ENCODE results near the gene CFAP20DC. TPM values are rescaled to one million over a fixed set of nuclear protein-coding genes. Genes with fewer than 3 reads are reported as not detected.
"Not testable (repeated sequence)": the region's sequence is repeated elsewhere in the genome, so short reads cannot be mapped to it uniquely, and the experiment has no call there.

The CFAP20DC gene
- total and polyA plus RNA-seq, 12 donors = 0.13 to 0.25 (median 0.14) TPM; not detected in 8

- intact Hi-C loops (cut with DNase I) = no loop called here
- Histone ChIP-seq H3K9me3 (no peaks in the 10 kb centered on the region), H3K4me3 (no peak overlapping the region), H3K27ac (no peak overlapping the region), H3K27me3 (no peaks in the 10 kb centered on the region), H3K4me1 (no peaks in the 10 kb centered on the region), H3K36me3 (no peaks in the 10 kb centered on the region)
- WGBS, 2 donors = 62 to 65% methylated on average over 3 of the region's 3 CpGs
- ATAC-seq (no peak), DNase-seq (no peak)
- TF ChIP-seq CTCF (IDR thresholded peaks at IDR 0.05) = no peak
Observed at GRCh38 chr3:58708116-58708791, 341.6 kb downstream of the CFAP20DC start.

GRCh38 chr3:58707390-58707930 lies 342.4 kb downstream of the CFAP20DC start:
- Histone ChIP-seq H3K9me3 (no peaks in the 10 kb centered on the region), H3K27ac (no peak overlapping the region), H3K4me3 (no peak overlapping the region), H3K27me3 (no peaks in the 10 kb centered on the region), H3K36me3 (no peaks in the 10 kb centered on the region), H3K4me1 (no peaks in the 10 kb centered on the region)
- WGBS, 2 donors = 86 to 93% methylated on average over 3 of the region's 3 CpGs
- TF ChIP-seq CTCF (IDR thresholded peaks at IDR 0.05) = no peak
- intact Hi-C loops (cut with DNase I) = no loop called here
- no peak for DNase-seq
- no peak for ATAC-seq

- 87 to 89% methylated on average over 2 of the region's 2 CpGs for WGBS, 2 donors
- ATAC-seq = no peak
- Histone ChIP-seq H3K27me3 (no peaks in the 10 kb centered on the region), H3K27ac (no peak overlapping the region), H3K4me3 (no peak overlapping the region), H3K9me3 (no peaks in the 10 kb centered on the region), H3K4me1 (no peaks in the 10 kb centered on the region), H3K36me3 (no peaks in the 10 kb centered on the region)
- no peak for DNase-seq
- no peak for TF ChIP-seq CTCF (IDR thresholded peaks at IDR 0.05)
- intact Hi-C loops (cut with DNase I) = no loop called here
Observed at GRCh38 chr3:58706395-58707167, 343.2 kb downstream of the CFAP20DC start.

GRCh38 chr3:58704745-58705144 lies 345.1 kb downstream of the CFAP20DC start:
- Histone ChIP-seq H3K36me3 (no peaks in the 10 kb centered on the region), H3K27me3 (no peaks in the 10 kb centered on the region), H3K4me1 (no peaks in the 10 kb centered on the region), H3K4me3 (no peak overlapping the region), H3K27ac (no peak overlapping the region), H3K9me3 (no peaks in the 10 kb centered on the region)
- DNase-seq (no peak), ATAC-seq (no peak)
- TF ChIP-seq CTCF (IDR thresholded peaks at IDR 0.05) = no peak
- intact Hi-C loops (cut with DNase I) = no loop called here
- 52 to 63% methylated on average over 2 of the region's 2 CpGs for whole genome bisulfite sequencing, 2 donors

GRCh38 chr3:58704304-58704703 lies 345.5 kb downstream of the CFAP20DC start:
- H3K4me1 ChIP-seq; H3K36me3 ChIP-seq; DNase-seq; intact Hi-C loops (cut with DNase I); H3K27ac ChIP-seq; H3K4me3 ChIP-seq; H3K9me3 ChIP-seq; ATAC-seq; H3K27me3 ChIP-seq: not testable (repeated sequence)
- WGBS, 2 donors = 73 to 82% methylated on average over 2 of the region's 2 CpGs

Data from heart right ventricle (tissue), 16 donors.